ENCODE measurements around the gene ABHD8.
"Not testable (repeated sequence)": the region's sequence is repeated elsewhere in the genome, so short reads cannot be mapped to it uniquely, and the experiment has no call there.

ABHD8 gene

DNA sequence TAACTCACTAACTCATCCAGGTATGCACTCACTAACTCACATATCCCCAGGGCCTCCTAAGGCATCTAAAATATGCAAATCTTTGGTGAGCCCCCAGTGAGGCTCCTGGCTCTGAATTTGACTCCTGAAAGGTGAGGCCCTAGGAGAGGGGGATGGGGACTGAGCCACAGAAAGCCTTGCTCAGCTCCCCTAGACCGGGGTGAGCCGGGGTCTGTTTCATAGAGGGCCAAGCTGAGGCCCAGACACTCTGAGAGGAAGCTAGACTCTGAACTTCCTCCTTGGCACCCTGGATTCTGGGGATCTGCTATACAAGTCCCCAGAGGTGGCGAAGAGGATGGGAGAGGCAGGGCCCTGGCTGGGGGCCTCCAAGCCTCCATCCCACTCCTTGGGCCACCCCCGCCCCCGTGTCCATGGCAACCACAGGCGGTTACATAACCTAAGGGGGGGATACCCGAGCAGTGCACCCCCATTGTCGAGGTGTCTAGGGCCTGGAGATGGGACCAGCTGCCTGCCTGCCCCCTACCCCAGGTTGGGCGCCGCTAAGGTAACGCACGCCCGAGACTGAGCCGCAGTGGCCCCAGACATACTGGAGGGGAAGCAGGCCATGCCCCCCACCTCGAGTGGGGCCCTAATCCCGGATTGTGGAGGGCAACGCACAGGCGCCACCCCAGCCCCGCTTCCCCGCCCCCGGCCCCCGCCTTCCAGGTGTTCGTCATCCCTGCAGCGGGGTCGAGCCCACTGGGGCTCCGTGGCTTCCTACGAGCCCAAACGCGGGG lies 646 bp downstream of the ABHD8 start:
- peak in 30 of 58 donors; percentile 6 to 69 (median 30) for DNase-seq

DNA sequence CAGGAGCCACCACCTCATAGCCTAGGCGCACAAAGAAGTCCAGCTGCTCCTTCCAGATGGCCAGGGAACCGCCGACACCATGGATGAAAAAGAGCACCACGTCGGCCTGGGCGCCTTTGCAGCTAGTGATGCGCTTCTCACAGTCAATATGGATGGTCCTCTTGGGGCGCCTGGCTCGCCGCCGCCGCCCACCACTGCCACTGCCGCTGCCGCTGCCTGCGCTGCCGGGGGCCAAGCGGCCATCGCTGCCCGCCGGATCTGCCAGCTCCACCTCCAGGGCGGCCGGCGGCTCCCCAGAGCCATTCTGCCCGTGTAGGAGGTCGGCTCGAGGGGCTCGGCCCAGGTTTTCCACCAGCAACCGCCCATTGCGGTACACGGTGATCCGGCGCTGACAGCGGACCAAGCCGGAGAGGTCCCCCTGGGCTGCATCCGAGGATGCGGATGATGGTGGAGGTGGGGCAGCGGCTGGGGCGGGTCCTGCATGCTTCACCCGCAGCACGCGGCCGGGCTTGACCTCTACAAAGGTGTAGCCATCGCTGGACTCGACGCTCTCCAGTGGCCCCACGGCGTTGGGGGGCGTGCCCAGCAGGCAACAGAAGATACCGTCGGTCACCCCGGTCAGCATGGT lies 2.1 kb downstream of the ABHD8 start:
- DNase-seq, result no peak

DNA sequence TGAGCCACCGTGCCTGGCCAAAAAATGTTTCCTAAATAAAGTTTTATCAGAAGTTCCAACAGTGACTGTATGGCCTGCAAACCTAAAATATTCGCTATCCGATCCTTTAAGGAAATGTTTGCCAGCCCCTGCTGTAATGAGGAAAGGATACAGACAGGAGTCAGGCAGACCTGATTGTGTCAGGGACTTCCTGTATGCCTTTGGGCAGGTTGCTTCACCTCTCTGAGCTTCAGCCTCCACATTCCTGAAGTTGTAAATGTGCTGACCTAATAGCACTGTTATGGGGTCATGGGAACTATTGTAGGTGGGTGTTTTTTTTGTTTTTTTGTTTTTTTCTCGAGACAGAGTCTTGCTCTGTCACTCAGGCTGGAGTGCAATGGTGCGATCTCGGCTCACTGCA lies 6.2 kb downstream of the ABHD8 start:
- DNase-seq, result no peak

DNA sequence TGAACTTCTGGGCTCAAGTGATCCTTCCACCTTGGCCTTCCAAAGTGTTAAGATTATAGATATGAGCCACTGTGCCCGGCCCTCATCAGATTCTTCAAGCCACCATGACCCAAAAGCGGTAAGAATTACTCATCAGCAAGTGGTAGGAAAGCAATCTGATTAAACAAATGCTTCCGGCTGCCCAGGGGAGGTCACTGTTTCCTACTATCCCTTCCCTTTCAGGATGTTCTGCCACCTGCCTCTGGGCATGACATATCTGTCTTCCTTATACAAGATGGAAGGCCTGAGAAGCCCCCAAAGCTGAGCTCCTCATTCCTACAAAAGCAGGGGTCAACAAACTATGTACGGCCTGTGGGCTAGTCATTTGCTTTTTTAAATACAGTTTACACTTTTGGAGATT lies 7.0 kb downstream of the ABHD8 start:
- DNase-seq, result no peak

DNA sequence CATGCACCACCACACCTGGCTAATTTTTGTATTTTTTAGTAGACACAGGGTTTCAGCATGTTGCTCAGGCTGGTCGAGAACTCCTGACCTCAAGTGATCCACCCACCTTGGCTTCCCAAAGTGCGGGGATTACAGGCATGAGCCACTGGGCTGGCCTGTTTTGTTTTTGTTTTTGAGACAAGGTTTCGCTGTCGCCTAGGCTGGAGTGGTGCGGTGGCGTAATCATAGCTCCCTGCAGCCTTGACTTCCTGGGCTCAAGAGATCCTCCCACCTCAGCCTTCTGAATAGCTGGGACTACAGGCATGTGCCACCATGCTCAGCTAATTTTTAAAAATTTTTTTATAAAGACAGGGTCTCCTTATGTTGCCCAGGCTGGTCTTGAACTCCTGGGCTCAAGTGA lies 7.7 kb downstream of the ABHD8 start:
- not testable (repeated sequence) for DNase-seq

DNA sequence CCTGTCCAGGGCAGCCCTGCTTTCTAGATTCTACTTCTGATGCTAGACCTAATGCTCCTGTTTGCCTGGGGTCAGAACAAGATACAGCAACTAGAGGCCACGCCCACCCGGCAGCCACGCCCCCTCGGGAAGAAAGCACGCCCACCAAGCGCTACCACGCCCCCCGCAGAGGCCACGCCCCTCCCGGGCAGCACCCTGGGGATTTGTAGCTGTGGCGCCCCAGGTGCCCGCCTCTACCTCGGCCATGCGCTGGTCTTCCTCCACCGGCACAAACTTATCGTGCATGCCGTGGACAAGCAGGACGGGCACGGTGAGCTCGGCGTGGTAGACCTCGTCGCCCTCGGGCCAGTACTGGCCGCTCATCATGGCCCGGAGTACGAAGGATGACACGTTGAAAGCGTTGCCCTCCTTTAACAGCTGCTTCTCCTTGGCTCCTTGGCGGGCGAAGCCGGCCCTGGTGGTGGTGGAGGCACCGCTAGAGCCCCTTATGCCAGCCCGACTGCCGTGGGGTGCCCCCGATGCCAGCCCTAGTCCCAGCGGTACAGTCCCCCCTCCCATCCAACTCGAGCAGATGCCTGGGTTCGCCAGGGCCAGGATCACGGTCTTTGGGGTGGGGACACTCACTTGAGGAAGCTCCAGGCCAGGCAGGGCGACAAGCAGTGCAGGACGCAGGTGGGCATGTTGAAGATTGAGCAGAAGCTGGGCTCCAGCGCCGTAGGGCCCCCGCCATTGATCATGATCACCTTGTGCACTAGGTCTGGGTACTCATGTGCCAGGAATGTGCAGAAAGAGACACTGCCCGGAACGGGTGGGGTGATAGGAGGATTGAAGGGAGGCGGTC lies 9.0 kb downstream of the ABHD8 start:
- DNase-seq, result peak in 1 of 58 donors; percentile 1

DNA sequence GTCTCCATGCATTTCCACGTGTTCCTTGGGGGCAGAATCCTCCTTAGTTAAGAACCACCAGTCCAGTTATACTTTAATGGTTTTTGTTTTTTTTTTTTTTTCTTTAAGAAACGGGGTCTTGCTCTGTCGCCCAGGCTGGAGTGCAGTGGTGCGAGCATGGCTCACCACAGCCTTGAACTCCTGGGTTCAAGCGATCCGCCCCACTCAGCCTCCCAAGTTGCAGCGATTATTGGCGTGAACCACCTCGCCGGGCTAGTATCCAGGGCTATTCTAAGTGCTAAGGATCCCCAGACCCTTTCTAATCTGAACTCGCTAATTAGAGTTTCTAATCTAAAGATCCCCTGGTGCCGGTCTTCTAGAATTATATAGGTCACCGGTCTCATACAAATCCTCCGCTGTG lies 9.6 kb downstream of the ABHD8 start:
- DNase-seq, result no peak

DNA sequence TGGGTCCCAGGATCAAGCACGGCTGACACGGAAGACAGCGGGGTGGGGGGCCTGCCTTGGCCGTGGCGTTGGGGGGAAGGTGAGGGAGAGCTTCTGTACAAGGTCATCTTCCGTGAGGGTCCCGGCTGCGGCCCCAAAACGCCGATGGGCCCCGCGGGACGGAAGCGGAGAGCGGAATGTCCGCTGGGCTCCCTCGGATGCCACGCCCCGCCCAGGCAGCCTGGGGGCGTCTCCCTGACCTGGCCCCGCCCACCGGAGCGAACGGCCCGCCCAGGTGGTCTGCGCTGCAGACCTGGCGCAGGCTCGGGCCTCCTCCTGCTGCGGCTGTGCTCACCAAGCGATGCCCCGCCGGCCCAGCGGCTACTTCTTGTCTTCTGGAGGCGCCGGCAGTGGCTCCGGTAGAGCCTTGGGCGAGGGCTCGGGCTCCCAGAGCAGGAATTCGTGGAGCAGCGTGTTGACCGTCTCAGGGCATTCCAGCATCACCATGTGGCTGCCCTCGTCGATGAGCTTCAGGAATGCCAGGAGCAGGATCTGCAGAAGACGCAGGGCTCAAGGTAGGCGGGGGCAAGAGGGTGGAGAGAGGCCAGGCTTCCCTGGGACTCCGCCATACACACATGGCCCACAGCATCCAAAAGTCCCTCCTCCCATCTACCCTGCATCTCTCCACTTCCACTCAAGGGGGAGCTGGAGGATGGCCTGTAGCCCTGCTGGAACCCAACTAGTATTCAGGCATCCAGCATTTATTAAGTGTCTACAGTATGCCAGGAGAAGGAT lies 10.7 kb downstream of the ABHD8 start:
- peak in 35 of 58 donors; percentile 6 to 72 (median 32) for DNase-seq

DNA sequence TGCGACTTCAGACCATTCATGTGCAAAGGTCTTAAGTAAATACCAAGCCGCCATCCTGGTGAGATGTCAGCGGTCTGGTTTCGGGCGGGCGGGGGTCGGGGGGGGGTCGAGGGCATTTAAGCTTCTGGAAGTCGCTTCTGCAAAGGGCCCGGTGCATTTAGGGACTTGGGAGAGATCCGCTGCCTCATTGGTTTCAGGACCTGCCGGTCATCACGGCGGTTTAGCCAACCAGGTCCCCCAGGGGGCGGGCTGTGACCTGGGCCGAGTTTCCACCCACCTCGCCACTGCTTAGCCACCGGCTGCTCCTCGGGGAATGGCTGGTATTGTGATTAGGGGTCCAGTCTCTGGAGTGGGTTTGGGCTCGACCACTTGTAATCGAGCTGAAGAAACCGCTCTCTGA lies 13.7 kb downstream of the ABHD8 start:
- DNase-seq, result peak in 23 of 58 donors; percentile 0 to 47 (median 13)

DNA sequence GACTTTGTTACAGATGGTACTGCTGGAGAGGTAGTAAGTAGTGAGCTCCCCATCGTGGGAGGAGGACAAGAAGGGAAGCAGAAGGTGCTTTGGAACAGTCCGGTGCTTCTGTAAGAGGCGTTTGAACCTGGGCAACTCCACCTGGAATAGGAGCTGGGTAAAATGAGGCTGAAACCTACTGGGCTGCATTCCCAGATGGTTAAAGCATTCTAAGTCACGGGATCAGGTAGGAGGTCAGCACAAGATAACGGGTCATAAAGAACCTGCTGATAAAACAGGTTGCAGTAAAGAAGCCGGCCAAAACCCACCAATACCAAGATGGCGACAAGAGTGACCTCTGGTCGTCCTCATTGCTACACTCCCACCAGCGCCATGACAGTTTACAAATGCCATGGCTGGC lies 16.5 kb downstream of the ABHD8 start:
- DNase-seq, result no peak

DNA sequence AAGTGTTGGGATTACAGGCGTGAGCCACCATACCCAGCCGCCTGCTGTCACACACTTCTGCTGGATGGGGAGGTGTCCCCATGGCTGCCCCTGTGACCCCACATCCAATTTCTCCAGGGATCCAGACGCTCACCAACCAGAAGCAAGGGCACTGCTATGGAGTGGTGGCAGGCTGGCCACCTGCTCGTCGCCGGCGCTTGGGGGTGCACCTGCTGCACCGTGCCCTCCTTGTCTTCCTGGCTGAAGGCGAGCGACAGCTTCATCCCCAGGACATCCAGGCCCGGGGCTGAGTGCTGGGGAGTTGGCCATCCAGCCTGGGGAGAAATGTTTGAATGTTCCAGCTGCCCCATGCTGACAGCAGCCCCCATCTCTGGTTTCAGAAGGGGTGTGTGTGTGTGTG lies 17.0 kb downstream of the ABHD8 start:
- DNase-seq, result no peak

DNA sequence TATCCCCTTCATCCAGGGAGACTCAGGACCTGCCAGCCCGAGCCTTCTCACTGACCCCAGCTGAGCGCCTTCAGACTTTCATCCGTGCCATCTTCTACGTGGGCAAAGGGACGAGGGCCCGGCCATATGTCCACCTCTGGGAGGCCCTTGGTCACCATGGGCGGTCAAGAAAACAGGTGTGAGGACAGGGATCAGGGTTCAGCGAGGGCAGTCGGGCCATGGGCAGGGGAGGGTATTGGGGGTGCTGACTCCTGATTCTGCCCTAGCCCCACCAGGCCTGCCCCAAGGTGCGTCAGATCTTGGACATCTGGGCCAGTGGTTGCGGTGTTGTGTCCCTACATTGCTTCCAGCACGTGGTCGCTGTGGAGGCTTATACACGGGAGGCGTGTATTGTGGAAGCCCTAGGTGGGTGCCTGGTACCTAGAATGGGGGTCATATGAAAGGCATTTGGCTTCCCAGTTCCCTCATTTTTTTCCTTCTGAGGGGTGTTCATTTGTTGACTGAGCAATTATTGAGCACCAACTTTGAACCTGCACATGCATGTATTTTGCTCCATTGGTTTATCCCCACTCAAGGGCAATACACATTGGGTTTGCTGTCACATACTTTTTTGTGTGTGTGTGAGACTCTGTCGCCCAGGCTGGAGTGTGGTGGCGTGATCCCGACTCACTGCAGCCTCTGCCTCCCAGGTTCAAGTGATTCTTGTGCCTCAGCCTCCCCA lies 17.6 kb downstream of the ABHD8 start:
- DNase-seq, result no peak

DNA sequence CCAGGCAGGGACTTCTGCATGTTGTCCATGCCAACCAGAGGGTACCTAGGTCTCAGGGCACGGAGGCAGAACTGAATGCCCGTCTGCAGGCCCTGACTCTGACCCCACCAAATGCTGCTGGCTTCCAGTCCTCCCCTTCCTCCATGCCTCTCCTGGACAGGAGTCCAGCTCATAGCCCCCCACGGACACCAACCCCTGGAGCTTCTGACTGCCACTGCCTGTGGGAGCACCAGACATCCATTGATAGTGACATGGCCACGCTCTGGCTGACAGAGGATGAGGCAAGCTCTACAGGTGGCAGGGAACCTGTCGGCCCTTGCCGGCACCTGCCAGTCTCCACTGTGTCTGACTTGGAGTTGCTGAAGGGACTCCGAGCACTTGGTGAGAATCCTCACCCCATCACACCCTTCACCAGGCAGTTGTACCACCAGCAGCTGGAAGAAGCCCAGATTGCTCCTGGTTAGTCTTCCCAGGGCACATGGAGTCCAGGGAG lies 19.7 kb downstream of the ABHD8 start:
- DNase-seq, result no peak

DNA sequence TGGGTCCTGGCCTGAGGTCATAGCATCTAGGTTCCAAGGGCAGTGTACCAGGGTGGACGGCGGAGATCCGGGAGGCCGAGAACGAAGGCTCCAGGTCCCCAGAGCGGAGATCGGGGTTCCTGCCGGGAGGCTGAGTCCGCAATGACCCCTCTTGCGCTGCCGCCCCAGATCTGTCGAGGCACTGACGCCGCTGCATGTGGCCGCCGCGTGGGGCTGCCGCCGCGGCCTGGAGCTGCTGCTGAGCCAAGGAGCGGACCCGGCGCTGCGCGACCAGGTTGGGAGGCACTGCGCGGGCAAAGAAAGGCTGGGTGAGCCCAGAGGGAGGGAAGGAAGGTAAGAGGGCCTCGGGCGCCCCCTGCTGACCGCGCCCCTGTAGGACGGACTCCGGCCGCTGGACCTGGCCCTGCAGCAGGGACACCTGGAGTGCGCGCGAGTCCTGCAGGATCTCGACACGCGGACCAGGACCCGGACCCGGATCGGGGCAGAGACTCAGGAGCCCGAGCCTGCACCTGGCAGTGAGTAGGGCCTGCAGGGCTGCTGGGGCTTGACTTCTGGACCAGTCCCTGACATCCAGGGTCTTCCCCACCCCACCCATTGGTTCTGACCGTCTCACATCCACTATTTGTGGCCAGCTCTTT lies 20.6 kb downstream of the ABHD8 start:
- DNase-seq, result peak in 55 of 58 donors; percentile 7 to 86 (median 45)

DNA sequence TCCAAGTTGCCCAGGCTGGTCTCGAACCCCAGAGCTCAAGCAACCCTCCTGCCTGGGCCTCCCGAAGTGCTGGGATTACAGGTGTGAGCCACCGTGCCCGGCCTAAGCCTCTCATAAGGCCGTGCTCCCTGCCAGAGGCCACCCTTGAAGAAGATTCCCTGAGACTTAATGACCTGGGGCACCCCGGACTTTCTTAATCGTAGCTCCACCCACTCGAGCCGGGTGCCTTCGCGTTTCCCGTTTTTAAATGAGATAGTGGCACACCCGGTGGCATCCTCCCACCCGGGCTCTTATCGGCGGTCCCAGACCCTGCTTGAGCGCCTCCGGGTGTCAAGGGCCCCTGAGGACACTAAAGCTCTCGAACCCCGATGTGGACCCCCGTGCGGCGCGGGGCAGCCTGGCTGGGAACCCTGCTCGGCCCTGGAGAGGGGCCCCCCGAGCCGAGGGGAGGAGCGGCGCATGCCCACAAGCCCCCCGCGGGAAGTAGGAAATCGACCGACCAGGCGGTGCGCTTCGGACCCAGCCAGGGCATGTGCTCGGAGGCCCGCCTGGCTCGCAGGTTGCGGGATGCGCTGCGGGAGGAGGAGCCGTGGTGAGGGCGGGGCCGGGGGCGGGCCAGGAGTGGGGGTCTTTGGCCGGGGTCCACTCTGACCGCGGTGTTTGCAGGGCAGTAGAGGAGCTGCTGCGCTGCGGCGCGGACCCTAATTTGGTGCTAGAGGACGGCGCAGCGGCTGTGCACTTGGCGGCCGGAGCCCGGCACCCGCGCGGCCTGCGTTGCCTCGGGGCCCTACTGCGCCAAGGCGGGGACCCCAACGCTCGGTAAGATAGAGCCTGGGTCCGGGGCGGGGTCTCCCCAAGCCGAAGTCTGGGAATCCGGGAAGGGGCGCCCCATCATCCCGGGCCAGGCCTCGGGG lies 21.6 kb downstream of the ABHD8 start, which contains the start of gene ANKLE1:
Gene ANKLE1, plus strand, starts transcription at position 511 of the 914 bp plus-strand sequence. Its CDS starts 20 bp downstream, at position 531.
- DNase-seq, result peak in 18 of 58 donors; percentile 2 to 41 (median 18)

DNA sequence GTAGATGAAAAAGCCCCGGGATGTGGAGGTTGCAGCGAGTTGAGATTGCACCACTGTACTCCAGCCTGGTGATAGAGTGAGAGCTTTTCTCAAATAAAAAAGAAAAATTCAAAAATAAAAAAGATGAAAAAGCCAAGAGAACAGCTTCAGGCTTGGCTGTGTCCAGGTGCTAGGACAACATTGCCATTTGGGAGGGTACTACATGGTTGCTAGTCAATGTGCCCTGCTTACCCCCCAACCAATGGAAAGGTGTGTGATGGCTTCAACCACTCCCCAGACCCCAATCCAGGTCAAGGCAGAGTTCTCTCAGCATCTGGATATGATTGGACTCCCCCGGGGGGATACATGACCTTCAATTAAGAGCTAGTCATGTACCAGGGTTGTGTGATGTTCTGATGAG lies 23.8 kb downstream of the ABHD8 start:
- DNase-seq, result no peak

DNA sequence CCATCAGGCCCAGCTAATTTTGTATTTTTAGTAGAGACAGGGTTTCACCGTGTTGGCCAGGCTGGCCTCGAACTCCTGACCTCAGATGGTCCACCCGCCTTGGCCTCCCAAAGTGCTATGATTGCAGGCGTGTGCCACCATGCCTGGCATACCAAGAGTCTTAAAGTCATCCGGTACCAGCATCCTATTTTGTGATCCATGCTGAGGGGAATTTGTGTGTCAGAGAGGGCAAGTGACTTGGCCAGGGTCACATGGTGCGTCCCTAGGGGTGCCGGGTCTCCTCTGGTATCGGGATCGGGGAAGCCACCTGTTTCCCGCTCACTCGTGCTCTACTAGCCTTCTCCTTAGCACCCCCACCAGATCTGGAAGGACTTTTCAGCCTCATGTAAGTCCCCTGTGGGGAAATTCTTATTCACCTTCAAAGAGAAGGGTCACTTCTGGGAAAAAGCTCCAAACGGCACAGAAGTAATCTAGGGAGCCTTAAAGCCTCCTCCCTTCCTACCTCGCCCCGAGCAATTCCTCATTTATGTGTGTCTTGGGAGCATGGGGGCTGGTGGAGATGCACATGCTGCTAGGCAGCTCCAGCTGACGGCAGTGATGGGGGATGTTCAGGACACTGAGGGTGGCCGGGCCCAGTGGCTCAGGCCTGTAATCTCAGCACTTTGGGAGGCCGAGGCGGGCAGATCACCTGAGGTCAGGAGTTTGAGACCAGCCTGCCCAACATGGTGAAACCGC lies 27.6 kb downstream of the ABHD8 start:
- DNase-seq, result no peak

DNA sequence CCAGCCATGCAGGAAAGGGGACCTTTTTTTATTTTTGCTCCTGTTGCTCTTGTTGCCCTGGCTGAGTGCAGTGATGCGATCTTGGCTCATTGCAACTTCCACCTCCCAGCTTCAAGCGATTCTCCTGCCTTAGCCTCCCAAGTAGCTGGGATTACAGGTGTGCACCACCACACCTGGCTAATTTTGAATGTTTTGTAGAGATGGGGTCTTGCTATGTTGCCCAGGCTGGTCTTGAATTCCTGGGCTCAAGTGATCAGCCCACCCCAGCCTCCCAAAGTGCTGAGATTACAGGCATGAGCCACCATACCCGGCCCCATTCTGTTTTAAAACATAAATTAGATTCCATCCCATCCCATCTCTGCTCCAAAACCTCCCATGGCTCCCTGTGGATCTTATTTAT lies 28.3 kb downstream of the ABHD8 start:
- not testable (repeated sequence) for DNase-seq

All from anterior cingulate cortex (tissue), 58 donors.